HEK293T (cell line): ENCODE results near the gene SKIC8.
"Not testable (repeated sequence)": the region's sequence is repeated elsewhere in the genome, so short reads cannot be mapped to it uniquely, and the experiment has no call there.

ENCODE experiments used
- ARNT ChIP-seq: fragments of 450-650 bp; IDR thresholded peaks from 2 replicates; pipeline ENCODE4 v1.6.1; 2017; ENCODE audit warnings: mild to moderate bottlenecking
- BHLHE40 ChIP-seq: fragments of 450-650 bp; IDR thresholded peaks from 2 replicates; pipeline ENCODE4 v1.6.1; 2016; ENCODE audit warnings: mild to moderate bottlenecking, moderate library complexity, borderline replicate concordance
- FOXA1 ChIP-seq: fragments of 450-650 bp; IDR thresholded peaks from 2 replicates; pipeline ENCODE4 v1.6.1; 2016; ENCODE audit warnings: mild to moderate bottlenecking
- FOXK2 ChIP-seq: fragments of 450-650 bp; IDR thresholded peaks from 2 replicates; pipeline ENCODE4 v1.6.1; 2016; ENCODE audit warnings: mild to moderate bottlenecking
- FOXM1 ChIP-seq: fragments of 450-650 bp; IDR thresholded peaks from 2 replicates; pipeline ENCODE4 v1.6.1; 2017; ENCODE audit warnings: mild to moderate bottlenecking, borderline replicate concordance
- HDGF ChIP-seq: fragments of 450-650 bp; IDR thresholded peaks from 2 replicates; pipeline ENCODE4 v1.6.1; 2017; ENCODE audit warnings: antibody characterized with exemption, borderline replicate concordance
- NFRKB ChIP-seq: fragments of 450-650 bp; IDR thresholded peaks from 2 replicates; pipeline ENCODE4 v1.6.1; 2016; ENCODE audit warnings: mild to moderate bottlenecking, moderate library complexity
- SP1 ChIP-seq: fragments of 450-650 bp; IDR thresholded peaks from 2 replicates; pipeline ENCODE4 v1.6.1; 2017
- TARDBP ChIP-seq: fragments of 450-650 bp; IDR thresholded peaks from 2 replicates; pipeline ENCODE4 v1.6.1; 2016
- ZNF384 ChIP-seq: fragments of 450-650 bp; IDR thresholded peaks from 2 replicates; pipeline ENCODE4 v1.6.1; 2016
- TF ChIP-seq, protein P1 (sequence below): fragments of 450-650 bp; IDR thresholded peaks from 2 replicates; pipeline ENCODE4 v1.6.1; 2016

DNA sequence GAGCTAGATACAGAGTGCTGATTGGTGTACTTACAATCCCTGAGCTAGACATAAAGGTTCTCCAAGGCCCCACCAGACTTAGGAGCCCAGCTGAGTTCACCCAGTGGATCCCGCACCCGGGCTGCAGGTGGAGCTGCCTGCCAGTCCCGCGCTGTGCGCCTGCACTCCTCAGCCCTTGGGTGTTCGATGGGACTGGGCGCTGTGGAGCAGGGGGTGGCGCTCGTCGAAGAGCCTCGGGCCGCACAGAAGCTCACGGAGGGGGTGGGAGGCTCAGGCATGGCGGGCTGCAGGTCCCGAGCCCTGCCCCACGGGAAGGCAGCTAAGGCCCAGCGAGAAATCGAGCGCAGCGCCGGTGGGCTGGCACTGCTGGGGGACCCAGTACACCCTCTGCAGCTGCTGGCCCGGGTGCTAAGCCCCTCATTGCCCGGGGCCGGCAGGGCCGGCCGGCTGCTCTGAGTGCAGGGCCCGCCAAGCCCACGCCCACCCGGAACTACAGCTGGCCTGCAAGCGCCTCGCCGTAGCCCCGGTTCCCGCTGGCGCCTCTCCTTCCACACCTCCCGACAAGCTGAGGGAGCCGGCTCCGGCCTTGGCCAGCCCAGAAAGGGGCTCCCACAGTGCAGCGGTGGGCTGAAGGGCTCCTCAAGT, 53.3 kb downstream of the SKIC8 start:
- TF ChIP-seq SP1, BHLHE40, FOXM1, TARDBP, ARNT, FOXK2, HDGF, FOXA1, NFRKB, ZNF384: not testable (repeated sequence)
- TF ChIP-seq, protein P1, sequence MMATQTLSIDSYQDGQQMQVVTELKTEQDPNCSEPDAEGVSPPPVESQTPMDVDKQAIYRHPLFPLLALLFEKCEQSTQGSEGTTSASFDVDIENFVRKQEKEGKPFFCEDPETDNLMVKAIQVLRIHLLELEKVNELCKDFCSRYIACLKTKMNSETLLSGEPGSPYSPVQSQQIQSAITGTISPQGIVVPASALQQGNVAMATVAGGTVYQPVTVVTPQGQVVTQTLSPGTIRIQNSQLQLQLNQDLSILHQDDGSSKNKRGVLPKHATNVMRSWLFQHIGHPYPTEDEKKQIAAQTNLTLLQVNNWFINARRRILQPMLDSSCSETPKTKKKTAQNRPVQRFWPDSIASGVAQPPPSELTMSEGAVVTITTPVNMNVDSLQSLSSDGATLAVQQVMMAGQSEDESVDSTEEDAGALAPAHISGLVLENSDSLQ = not testable (repeated sequence)
